Measurements from ENCODE around the gene PPM1J. TPM values are rescaled to one million over a fixed set of nuclear protein-coding genes. Genes with fewer than 3 reads are reported as not detected.
A peak's percentile ranks its signal among the peaks of the same experiment; 100 is the strongest.

The PPM1J gene
- total RNA-seq, 1 experiment from 2014 or later, result 0.85 TPM

GRCh38 chr1:112714313-112715263 is 544 bp downstream of the PPM1J start:
- Histone ChIP-seq H3K36me3 (no peaks in the 10 kb centered on the region), H3K27me3 (no peaks in the 10 kb centered on the region), H3K4me1 (peaks cover 3% of the 10 kb centered on the region; the same call in 1 of the 2 replicates), H3K9me3 (replicated peaks) (no peaks in the 10 kb centered on the region), H3K27ac (no peak overlapping the region), H3K4me3 (peak overlapping the region; percentile 72)
- peak in 1 of 2 experiments; percentile 39 for DNase-seq

GRCh38 chr1:112713466-112714312 is 1.4 kb downstream of the PPM1J start:
- H3K27ac ChIP-seq, result no peak overlapping the region
- H3K36me3 ChIP-seq, result no peaks in the 10 kb centered on the region
- peak overlapping the region; percentile 72 for H3K4me3 ChIP-seq
- no peaks in the 10 kb centered on the region for H3K27me3 ChIP-seq
- no peaks in the 10 kb centered on the region for H3K9me3 ChIP-seq (replicated peaks)
- peaks cover 3% of the 10 kb centered on the region; the same call in 1 of the 2 replicates for H3K4me1 ChIP-seq
- no peak for DNase-seq

GRCh38 chr1:112712701-112713128 is 2.4 kb downstream of the PPM1J start:
- H3K4me1 ChIP-seq, result peaks cover 3% of the 10 kb centered on the region; the same call in 1 of the 2 replicates
- H3K9me3 ChIP-seq (replicated peaks), result no peaks in the 10 kb centered on the region
- no peak overlapping the region for H3K4me3 ChIP-seq
- no peak for DNase-seq
- no peaks in the 10 kb centered on the region for H3K27me3 ChIP-seq
- no peaks in the 10 kb centered on the region for H3K36me3 ChIP-seq
- no peak overlapping the region for H3K27ac ChIP-seq

- no peaks in the 10 kb centered on the region for H3K27me3 ChIP-seq
- no peak for DNase-seq
- no peaks in the 10 kb centered on the region for H3K36me3 ChIP-seq
- H3K9me3 ChIP-seq (replicated peaks), result no peaks in the 10 kb centered on the region
- H3K4me3 ChIP-seq, result no peak overlapping the region
- H3K27ac ChIP-seq, result no peak overlapping the region
- H3K4me1 ChIP-seq, result peaks cover 3% of the 10 kb centered on the region; the same call in 1 of the 2 replicates
Observed at GRCh38 chr1:112712191-112712590, 2.9 kb downstream of the PPM1J start.

- no peak for DNase-seq
- H3K9me3 ChIP-seq (replicated peaks), result no peaks in the 10 kb centered on the region
Observed at GRCh38 chr1:112711670-112712069, 3.5 kb downstream of the PPM1J start.

GRCh38 chr1:112711041-112711440 is 4.1 kb downstream of the PPM1J start:
- Histone ChIP-seq H3K4me3 (no peak overlapping the region), H3K4me1 (peaks cover 3% of the 10 kb centered on the region; the same call in 1 of the 2 replicates), H3K36me3 (no peaks in the 10 kb centered on the region), H3K9me3 (replicated peaks) (no peaks in the 10 kb centered on the region), H3K27me3 (no peaks in the 10 kb centered on the region), H3K27ac (no peak overlapping the region)
- DNase-seq, result no peak

More at GRCh38 chr1:112711670-112712069, 3.5 kb downstream of the PPM1J start:
- H3K4me3 ChIP-seq, result no peak overlapping the region
- H3K36me3 ChIP-seq, result no peaks in the 10 kb centered on the region
- peaks cover 3% of the 10 kb centered on the region; the same call in 1 of the 2 replicates for H3K4me1 ChIP-seq
- no peak overlapping the region for H3K27ac ChIP-seq
- no peaks in the 10 kb centered on the region for H3K27me3 ChIP-seq

- no peaks in the 10 kb centered on the region for H3K27me3 ChIP-seq
- no peak overlapping the region for H3K4me3 ChIP-seq
- no peak overlapping the region for H3K27ac ChIP-seq
- H3K36me3 ChIP-seq, result no peaks in the 10 kb centered on the region
- no peak for DNase-seq
- no peaks in the 10 kb centered on the region for H3K9me3 ChIP-seq (replicated peaks)
- peaks cover 6% of the 10 kb centered on the region; the same call in 1 of the 2 replicates for H3K4me1 ChIP-seq
Observed at GRCh38 chr1:112710586-112710985, 4.5 kb downstream of the PPM1J start.

GRCh38 chr1:112710159-112710558 is 5.0 kb downstream of the PPM1J start:
- H3K36me3 ChIP-seq, result no peaks in the 10 kb centered on the region
- no peak for DNase-seq
- no peaks in the 10 kb centered on the region for H3K9me3 ChIP-seq (replicated peaks)
- peaks cover 10% of the 10 kb centered on the region; the same call in 1 of the 2 replicates for H3K4me1 ChIP-seq
- no peak overlapping the region for H3K27ac ChIP-seq
- H3K4me3 ChIP-seq, result no peak overlapping the region
- H3K27me3 ChIP-seq, result no peaks in the 10 kb centered on the region

GRCh38 chr1:112708489-112708888 is 6.6 kb downstream of the PPM1J start:
- no peaks in the 10 kb centered on the region for H3K27me3 ChIP-seq
- no peak overlapping the region for H3K27ac ChIP-seq
- DNase-seq, result no peak
- no peaks in the 10 kb centered on the region for H3K9me3 ChIP-seq (replicated peaks)
- H3K4me3 ChIP-seq, result no peak overlapping the region
- peaks cover 12% of the 10 kb centered on the region; the same call in 1 of the 2 replicates for H3K4me1 ChIP-seq
- no peaks in the 10 kb centered on the region for H3K36me3 ChIP-seq

GRCh38 chr1:112708002-112708448 is 7.1 kb downstream of the PPM1J start:
- Histone ChIP-seq H3K36me3 (no peaks in the 10 kb centered on the region), H3K4me1 (peaks cover 14% of the 10 kb centered on the region; the same call in 1 of the 2 replicates), H3K27me3 (no peaks in the 10 kb centered on the region), H3K4me3 (no peak overlapping the region), H3K9me3 (replicated peaks) (no peaks in the 10 kb centered on the region), H3K27ac (no peak overlapping the region)
- DNase-seq, result no peak

- Histone ChIP-seq H3K4me1 (peaks cover 17% of the 10 kb centered on the region; the same call in 1 of the 2 replicates), H3K4me3 (peak overlapping the region; percentile 91), H3K9me3 (replicated peaks) (no peaks in the 10 kb centered on the region), H3K36me3 (no peaks in the 10 kb centered on the region), H3K27ac (peak overlapping the region; percentile 26; the same call in 1 of the 2 replicates), H3K27me3 (no peaks in the 10 kb centered on the region)
- peak; percentile 94 to 95 for DNase-seq
Observed at GRCh38 chr1:112707221-112708001, 7.7 kb downstream of the PPM1J start.

- Histone ChIP-seq H3K27me3 (no peaks in the 10 kb centered on the region), H3K27ac (peak within 1 kb of the TSS; percentile 51), H3K4me1 (peaks cover 17% of the 10 kb centered on the region; the same call in 1 of the 2 replicates), H3K4me3 (peak within 1 kb of the TSS; percentile 91), H3K36me3 (peaks cover 5% of the 10 kb centered on the region; the same call in 1 of the 2 replicates), H3K9me3 (replicated peaks) (no peaks in the 10 kb centered on the region)
- DNase-seq, result peak; percentile 72 to 79
Observed at GRCh38 chr1:112706505-112707220, 8.5 kb downstream of the PPM1J start, which contains the start of gene RHOC. RHOC (minus strand) TSS chr1:112707127; CDS start chr1:112703799, 3,328 bp downstream.

- Histone ChIP-seq H3K4me3 (peak overlapping the region; percentile 91), H3K9me3 (replicated peaks) (no peaks in the 10 kb centered on the region), H3K36me3 (peaks cover 14% of the 10 kb centered on the region), H3K4me1 (peaks cover 31% of the 10 kb centered on the region), H3K27ac (peak overlapping the region; percentile 51; the same call in 1 of the 2 replicates), H3K27me3 (no peaks in the 10 kb centered on the region)
- peak; percentile 95 to 97 for DNase-seq
Observed at GRCh38 chr1:112704934-112705627, 10.1 kb downstream of the PPM1J start.

All from SJCRH30 (cell line).